ENCODE data around the gene VEPH1. TPM values are rescaled to one million over a fixed set of nuclear protein-coding genes. Genes with fewer than 3 reads are reported as not detected.

VEPH1 gene
- total RNA-seq, 2 experiments from 2014 or later, result not detected

DNA sequence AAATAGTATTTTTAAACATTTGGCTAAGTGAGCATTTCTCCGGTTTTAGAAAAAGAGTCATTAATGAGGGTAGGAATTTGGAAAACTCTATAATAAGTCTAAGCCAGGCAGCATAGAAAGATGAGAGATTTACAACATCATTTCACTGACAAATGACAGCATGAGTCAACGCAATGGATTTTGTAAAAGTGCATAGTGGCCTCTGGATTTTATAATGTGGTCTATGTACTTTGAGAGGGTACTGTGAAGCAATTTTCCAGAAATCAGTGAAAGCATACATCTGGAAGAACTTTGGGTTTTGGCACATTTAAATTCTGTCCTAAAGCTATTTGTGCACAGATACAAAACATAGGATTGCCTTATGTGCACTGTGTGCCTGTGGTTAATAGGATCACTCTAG, 212.4 kb downstream of the VEPH1 start:
- no peaks in the 10 kb centered on the region for H3K36me3 Mint-ChIP-seq
- no peak overlapping the region for H3K4me3 Mint-ChIP-seq
- DNase-seq (no peak), ATAC-seq (no peak)
- no peaks in the 10 kb centered on the region for H3K9me3 Mint-ChIP-seq (ENCODE audit: low read depth)
- CTCF ChIA-PET, result interaction anchor here (1.1 kb wide), 1 partner anchor 51 kb away, joined by 3 read pairs; no protein-coding TSS in a partner anchor
- H3K27ac Mint-ChIP-seq, result no peak overlapping the region
- no peaks in the 10 kb centered on the region for H3K27me3 Mint-ChIP-seq
- no peaks in the 10 kb centered on the region for H3K4me1 Mint-ChIP-seq

- no peak for ATAC-seq
- H3K36me3 Mint-ChIP-seq, result no peaks in the 10 kb centered on the region
- H3K4me1 Mint-ChIP-seq, result no peaks in the 10 kb centered on the region
Observed at GRCh38 chr3:157285966-157286365, 217.2 kb downstream of the VEPH1 start.

GRCh38 chr3:157285141-157285540, 218.1 kb downstream of the VEPH1 start:
- no peak for DNase-seq
- CTCF ChIA-PET, result no interaction called here
- Mint-ChIP-seq H3K27ac (no peak overlapping the region), H3K4me3 (no peak overlapping the region), H3K36me3 (no peaks in the 10 kb centered on the region), H3K4me1 (no peaks in the 10 kb centered on the region), H3K9me3 (ENCODE audit: low read depth) (no peaks in the 10 kb centered on the region), H3K27me3 (no peaks in the 10 kb centered on the region)
- no peak for ATAC-seq

More at GRCh38 chr3:157285966-157286365, 217.2 kb downstream of the VEPH1 start:
- CTCF ChIA-PET, result no interaction called here
- no peaks in the 10 kb centered on the region for H3K27me3 Mint-ChIP-seq
- H3K9me3 Mint-ChIP-seq (ENCODE audit: low read depth), result no peaks in the 10 kb centered on the region
- H3K27ac Mint-ChIP-seq, result no peak overlapping the region
- H3K4me3 Mint-ChIP-seq, result no peak overlapping the region
- no peak for DNase-seq

- ATAC-seq, result no peak
Observed at GRCh38 chr3:157284688-157285087, 218.5 kb downstream of the VEPH1 start.

DNA sequence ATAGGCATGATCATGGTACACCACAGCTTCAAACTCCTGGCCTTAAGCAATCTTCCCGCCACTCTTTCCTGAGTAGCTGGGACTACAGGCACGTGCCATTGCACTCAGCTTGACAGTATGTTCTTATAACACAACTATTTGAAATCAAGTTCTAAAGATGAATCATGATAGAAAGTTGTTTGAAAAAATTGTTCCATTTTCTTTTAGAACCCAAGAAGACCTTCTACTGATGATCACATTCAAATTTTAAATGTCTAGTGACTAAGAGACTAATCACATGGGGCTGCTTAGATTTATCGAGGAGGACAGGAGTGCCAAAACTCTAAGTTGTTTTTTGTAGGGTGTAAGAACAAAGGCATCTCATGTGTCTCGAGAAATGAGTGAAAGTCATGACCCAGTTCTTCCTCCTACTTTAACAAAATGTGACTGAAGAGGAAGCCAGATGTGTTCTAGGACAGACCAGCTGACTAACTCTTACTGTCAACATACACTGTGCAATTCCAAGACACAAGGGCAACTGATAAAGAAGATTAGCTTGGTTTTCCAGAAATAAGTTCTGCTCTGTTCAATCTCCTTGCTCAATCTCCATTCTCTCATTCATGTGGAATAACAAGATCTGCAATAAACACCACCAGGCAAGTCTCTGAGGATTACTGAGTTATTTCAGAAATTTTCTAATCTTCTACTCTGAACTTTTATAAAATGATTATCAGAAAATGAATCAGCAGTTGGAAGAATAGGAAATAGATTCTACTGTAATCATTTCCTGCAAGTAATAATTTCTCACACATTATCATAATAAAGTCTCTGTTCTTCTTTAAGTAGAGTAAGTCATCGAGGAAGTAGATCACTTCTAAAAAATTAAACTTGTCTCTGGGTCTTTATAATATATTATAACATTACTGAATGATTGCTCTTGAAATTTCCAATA, 220.7 kb downstream of the VEPH1 start:
- Mint-ChIP-seq H3K4me1 (no peaks in the 10 kb centered on the region), H3K4me3 (no peak overlapping the region), H3K27ac (no peak overlapping the region), H3K27me3 (no peaks in the 10 kb centered on the region), H3K9me3 (ENCODE audit: low read depth) (no peaks in the 10 kb centered on the region), H3K36me3 (no peaks in the 10 kb centered on the region)
- ATAC-seq (no peak), DNase-seq (no peak)
- CTCF ChIA-PET, result no interaction called here

More at GRCh38 chr3:157284688-157285087, 218.5 kb downstream of the VEPH1 start:
- no peaks in the 10 kb centered on the region for H3K36me3 Mint-ChIP-seq
- CTCF ChIA-PET, result no interaction called here
- H3K27me3 Mint-ChIP-seq, result no peaks in the 10 kb centered on the region
- no peaks in the 10 kb centered on the region for H3K9me3 Mint-ChIP-seq (ENCODE audit: low read depth)
- no peak overlapping the region for H3K4me3 Mint-ChIP-seq
- no peak for DNase-seq
- no peak overlapping the region for H3K27ac Mint-ChIP-seq
- H3K4me1 Mint-ChIP-seq, result no peaks in the 10 kb centered on the region

DNA sequence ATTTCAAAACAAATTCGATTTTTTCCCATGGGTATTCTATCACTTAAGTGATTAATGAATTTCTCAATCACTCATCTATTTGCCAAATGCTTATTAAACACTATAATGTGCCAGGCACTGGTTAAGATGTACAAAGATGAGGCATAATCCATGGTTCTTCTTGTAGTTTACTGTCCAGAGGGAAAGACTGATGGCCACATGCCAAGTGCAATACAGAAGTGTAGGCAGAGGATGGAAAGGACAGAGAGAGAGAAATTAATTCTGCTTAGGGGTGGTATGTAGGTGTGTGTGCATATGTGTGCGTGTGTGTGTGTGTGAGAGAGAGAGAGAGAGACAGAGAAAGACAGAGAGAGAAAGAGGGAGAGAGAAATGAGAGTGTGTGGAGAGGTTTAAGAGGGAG, 222.4 kb downstream of the VEPH1 start:
- Mint-ChIP-seq H3K27ac (no peak overlapping the region), H3K9me3 (ENCODE audit: low read depth) (no peaks in the 10 kb centered on the region), H3K4me1 (no peaks in the 10 kb centered on the region), H3K4me3 (no peak overlapping the region), H3K36me3 (no peaks in the 10 kb centered on the region), H3K27me3 (peaks cover 2% of the 10 kb centered on the region)
- CTCF ChIA-PET, result no interaction called here
- DNase-seq, result no peak
- ATAC-seq, result no peak

- Mint-ChIP-seq H3K4me3 (no peak overlapping the region), H3K36me3 (no peaks in the 10 kb centered on the region), H3K27ac (no peak overlapping the region), H3K27me3 (peaks cover 4% of the 10 kb centered on the region), H3K4me1 (no peaks in the 10 kb centered on the region), H3K9me3 (ENCODE audit: low read depth) (no peaks in the 10 kb centered on the region)
- no peak for DNase-seq
- no peak for ATAC-seq
- CTCF ChIA-PET, result no interaction called here
Observed at GRCh38 chr3:157280354-157280753, 222.9 kb downstream of the VEPH1 start.

DNA sequence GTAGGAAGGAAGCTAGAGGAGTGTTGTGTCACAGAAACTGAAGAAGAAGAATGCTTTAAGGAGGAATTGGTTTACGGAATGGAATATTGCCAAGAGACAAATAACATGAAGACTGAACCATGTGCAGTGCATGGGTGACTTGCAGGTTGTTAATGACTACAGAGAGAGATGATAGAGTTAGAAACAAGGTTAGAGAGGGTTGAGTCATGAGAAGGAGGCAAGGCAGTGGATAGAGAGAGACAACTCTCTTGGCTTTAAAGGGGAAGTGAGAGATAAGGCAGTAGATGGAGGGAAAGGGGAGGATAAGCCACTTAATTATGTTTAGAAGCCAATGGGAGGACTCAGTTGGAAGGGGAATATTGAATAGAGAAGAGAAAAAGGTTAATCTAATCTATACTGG, 224.0 kb downstream of the VEPH1 start:
- Mint-ChIP-seq H3K27ac (no peak overlapping the region), H3K36me3 (no peaks in the 10 kb centered on the region), H3K27me3 (peaks cover 4% of the 10 kb centered on the region), H3K9me3 (ENCODE audit: low read depth) (no peaks in the 10 kb centered on the region), H3K4me3 (no peak overlapping the region), H3K4me1 (no peaks in the 10 kb centered on the region)
- ATAC-seq, result no peak
- CTCF ChIA-PET, result no interaction called here
- no peak for DNase-seq

- CTCF ChIA-PET, result interaction anchor here (0.7 kb wide), 1 partner anchor 31 kb away, joined by 3 read pairs; no protein-coding TSS in a partner anchor
- Mint-ChIP-seq H3K27me3 (peaks cover 4% of the 10 kb centered on the region), H3K36me3 (no peaks in the 10 kb centered on the region), H3K4me1 (no peaks in the 10 kb centered on the region), H3K27ac (no peak overlapping the region), H3K9me3 (ENCODE audit: low read depth) (no peaks in the 10 kb centered on the region), H3K4me3 (no peak overlapping the region)
- no peak for DNase-seq
- no peak for ATAC-seq
Observed at GRCh38 chr3:157276801-157277200, 226.4 kb downstream of the VEPH1 start.

DNA sequence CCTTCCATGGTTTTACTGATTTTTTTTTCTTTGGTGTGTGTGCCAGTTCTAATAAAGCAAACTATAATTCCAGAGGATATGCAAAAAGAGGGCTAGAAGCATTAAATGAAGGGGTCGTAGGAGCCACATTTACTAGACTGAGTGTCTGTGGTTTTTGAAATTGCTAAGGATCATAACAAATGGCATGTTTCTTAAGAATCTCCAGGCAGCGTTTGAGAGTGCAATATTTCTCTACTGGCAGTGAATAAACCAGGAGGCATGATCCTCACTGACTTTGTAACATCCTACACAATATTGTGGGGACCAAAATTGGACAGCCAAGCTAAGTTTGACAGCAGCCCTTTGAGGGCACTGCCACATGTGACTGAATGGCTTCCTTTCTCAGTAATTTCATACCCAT, 227.4 kb downstream of the VEPH1 start:
- Mint-ChIP-seq H3K4me1 (no peaks in the 10 kb centered on the region), H3K27ac (no peak overlapping the region), H3K27me3 (peaks cover 4% of the 10 kb centered on the region), H3K4me3 (no peak overlapping the region), H3K9me3 (ENCODE audit: low read depth) (no peaks in the 10 kb centered on the region), H3K36me3 (no peaks in the 10 kb centered on the region)
- DNase-seq (no peak), ATAC-seq (no peak)
- CTCF ChIA-PET, result no interaction called here

- Mint-ChIP-seq H3K27ac (no peak overlapping the region), H3K4me3 (no peak overlapping the region), H3K4me1 (no peaks in the 10 kb centered on the region), H3K36me3 (no peaks in the 10 kb centered on the region), H3K27me3 (peaks cover 4% of the 10 kb centered on the region), H3K9me3 (ENCODE audit: low read depth) (no peaks in the 10 kb centered on the region)
- ATAC-seq (no peak), DNase-seq (no peak)
- CTCF ChIA-PET, result no interaction called here
Observed at GRCh38 chr3:157274644-157275137, 228.5 kb downstream of the VEPH1 start.

DNA sequence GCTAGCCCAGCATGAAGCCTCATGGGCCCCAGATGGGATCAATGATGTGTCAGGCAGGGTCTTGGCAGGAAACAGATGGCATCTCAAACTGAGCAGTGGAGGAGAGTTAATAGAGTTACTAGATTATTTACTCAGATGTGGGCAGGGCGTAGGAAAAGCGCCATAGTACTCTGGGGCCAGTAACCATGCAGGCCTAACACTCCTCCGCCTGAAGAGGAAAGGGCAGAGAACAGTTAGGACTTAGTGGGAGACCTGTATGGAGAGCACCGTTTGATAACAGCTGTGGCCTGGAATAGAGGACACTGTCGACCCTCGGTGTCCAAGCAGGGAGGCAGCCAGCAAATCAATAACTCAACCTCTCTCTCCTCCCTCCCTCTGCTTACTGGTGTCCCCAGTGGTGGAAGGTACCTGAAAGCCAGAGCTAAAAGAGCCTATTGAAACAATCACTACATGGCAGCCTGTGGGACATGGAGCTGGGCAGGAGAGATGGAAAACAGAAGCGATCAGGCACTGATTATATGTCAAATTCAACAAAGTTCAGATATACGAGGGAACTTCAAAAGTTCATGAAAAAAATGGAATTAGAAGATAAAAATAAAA, 231.8 kb downstream of the VEPH1 start:
- H3K9me3 Mint-ChIP-seq (ENCODE audit: low read depth), result no peaks in the 10 kb centered on the region
- H3K4me1 Mint-ChIP-seq, result no peaks in the 10 kb centered on the region
- no peak overlapping the region for H3K4me3 Mint-ChIP-seq
- DNase-seq (no peak), ATAC-seq (no peak)
- peaks cover 4% of the 10 kb centered on the region for H3K27me3 Mint-ChIP-seq
- H3K36me3 Mint-ChIP-seq, result no peaks in the 10 kb centered on the region
- CTCF ChIA-PET, result no interaction called here
- no peak overlapping the region for H3K27ac Mint-ChIP-seq

GRCh38 chr3:157268026-157268425, 235.2 kb downstream of the VEPH1 start:
- Mint-ChIP-seq H3K4me1 (no peaks in the 10 kb centered on the region), H3K27me3 (no peaks in the 10 kb centered on the region), H3K4me3 (no peak overlapping the region), H3K27ac (no peak overlapping the region), H3K9me3 (ENCODE audit: low read depth) (no peaks in the 10 kb centered on the region), H3K36me3 (no peaks in the 10 kb centered on the region)
- no peak for ATAC-seq
- DNase-seq, result no peak
- CTCF ChIA-PET, result no interaction called here

- ATAC-seq (no peak), DNase-seq (no peak)
- no peak overlapping the region for H3K27ac Mint-ChIP-seq
- no peaks in the 10 kb centered on the region for H3K27me3 Mint-ChIP-seq
- H3K4me1 Mint-ChIP-seq, result no peaks in the 10 kb centered on the region
- no peaks in the 10 kb centered on the region for H3K36me3 Mint-ChIP-seq
- CTCF ChIA-PET, result no interaction called here
- H3K4me3 Mint-ChIP-seq, result no peak overlapping the region
- no peaks in the 10 kb centered on the region for H3K9me3 Mint-ChIP-seq (ENCODE audit: low read depth)
Observed at GRCh38 chr3:157265931-157266330, 237.3 kb downstream of the VEPH1 start.
